ENCODE results near the gene EVL. TPM values are rescaled to one million over a fixed set of nuclear protein-coding genes. Genes with fewer than 3 reads are reported as not detected.
"Not testable (repeated sequence)": the region's sequence is repeated elsewhere in the genome, so short reads cannot be mapped to it uniquely, and the experiment has no call there.

Gene EVL
- total RNA-seq, 2 donors from 2014 or later = 42.5 to 98.4 TPM

GRCh38 chr14:100172811-100173210 is 107.6 kb downstream of the EVL start:
- no peaks in the 10 kb centered on the region for H3K36me3 ChIP-seq
- H3K27me3 ChIP-seq (replicated peaks; ENCODE audit: insufficient read depth) = no peaks in the 10 kb centered on the region
- H3K27ac ChIP-seq = no peak overlapping the region
- no peaks in the 10 kb centered on the region for H3K4me1 ChIP-seq (replicated peaks)
- no peaks in the 10 kb centered on the region for H3K9me3 ChIP-seq
- TF ChIP-seq POLR2AphosphoS5 (IDR thresholded peaks at IDR 0.05) = no peak
- no peak for TF ChIP-seq CTCF (IDR thresholded peaks at IDR 0.05)
- no peak for TF ChIP-seq POLR2A (IDR thresholded peaks at IDR 0.05)
- H3K4me3 ChIP-seq = no peak overlapping the region
- 84% methylated on average over 5 of the region's 5 CpGs for WGBS
- intact Hi-C loops (cut with DNase I) = no loop called here
- DNase-seq (ENCODE audit: low spot score) = no peak

GRCh38 chr14:100173353-100173752 is 108.1 kb downstream of the EVL start:
- Histone ChIP-seq H3K4me1 (replicated peaks) (no peaks in the 10 kb centered on the region), H3K36me3 (no peaks in the 10 kb centered on the region), H3K27me3 (replicated peaks; ENCODE audit: insufficient read depth) (no peaks in the 10 kb centered on the region), H3K27ac (no peak overlapping the region), H3K4me3 (no peak overlapping the region), H3K9me3 (no peaks in the 10 kb centered on the region)
- 76% methylated on average over 7 of the region's 7 CpGs for WGBS
- intact Hi-C loops (cut with DNase I) = no loop called here
- TF ChIP-seq CTCF (IDR thresholded peaks at IDR 0.05) = no peak
- no peak for TF ChIP-seq POLR2AphosphoS5 (IDR thresholded peaks at IDR 0.05)
- no peak for TF ChIP-seq POLR2A (IDR thresholded peaks at IDR 0.05)
- no peak for DNase-seq (ENCODE audit: low spot score)

GRCh38 chr14:100176811-100177327 is 111.6 kb downstream of the EVL start:
- TF ChIP-seq CTCF (IDR thresholded peaks at IDR 0.05) (no peak), POLR2A (IDR thresholded peaks at IDR 0.05) (no peak), POLR2AphosphoS5 (IDR thresholded peaks at IDR 0.05) (no peak)
- Histone ChIP-seq H3K27ac (no peak overlapping the region), H3K4me1 (replicated peaks) (no peaks in the 10 kb centered on the region), H3K27me3 (replicated peaks; ENCODE audit: insufficient read depth) (no peaks in the 10 kb centered on the region), H3K4me3 (no peak overlapping the region), H3K36me3 (no peaks in the 10 kb centered on the region), H3K9me3 (no peaks in the 10 kb centered on the region)
- intact Hi-C loops (cut with DNase I) = no loop called here
- no peak for DNase-seq (ENCODE audit: low spot score)
- WGBS = 72% methylated on average over 14 of the region's 14 CpGs

- WGBS = 96% methylated on average over 7 of the region's 7 CpGs
- intact Hi-C loops (cut with DNase I) = no loop called here
- Histone ChIP-seq H3K27ac (no peak overlapping the region), H3K27me3 (replicated peaks; ENCODE audit: insufficient read depth) (no peaks in the 10 kb centered on the region), H3K4me3 (no peak overlapping the region), H3K36me3 (no peaks in the 10 kb centered on the region), H3K9me3 (no peaks in the 10 kb centered on the region), H3K4me1 (replicated peaks) (no peaks in the 10 kb centered on the region)
- no peak for DNase-seq (ENCODE audit: low spot score)
- TF ChIP-seq POLR2A (IDR thresholded peaks at IDR 0.05) (no peak), CTCF (IDR thresholded peaks at IDR 0.05) (no peak), POLR2AphosphoS5 (IDR thresholded peaks at IDR 0.05) (no peak)
Observed at GRCh38 chr14:100178691-100179090, 113.5 kb downstream of the EVL start.

GRCh38 chr14:100180671-100181070 is 115.4 kb downstream of the EVL start:
- H3K9me3 ChIP-seq; intact Hi-C loops (cut with DNase I): not testable (repeated sequence)
- 91% methylated on average over 13 of the region's 30 CpGs for WGBS

GRCh38 chr14:100181876-100182551 is 116.8 kb downstream of the EVL start:
- DNase-seq (ENCODE audit: low spot score); H3K36me3 ChIP-seq; H3K4me1 ChIP-seq (replicated peaks); H3K4me3 ChIP-seq; H3K9me3 ChIP-seq; H3K27ac ChIP-seq; H3K27me3 ChIP-seq (replicated peaks; ENCODE audit: insufficient read depth); intact Hi-C loops (cut with DNase I): not testable (repeated sequence)
- WGBS = 85% methylated on average over 4 of the region's 4 CpGs

More at GRCh38 chr14:100180671-100181070, 115.4 kb downstream of the EVL start:
- H3K4me3 ChIP-seq; DNase-seq (ENCODE audit: low spot score); H3K36me3 ChIP-seq; H3K4me1 ChIP-seq (replicated peaks); H3K27me3 ChIP-seq (replicated peaks; ENCODE audit: insufficient read depth); H3K27ac ChIP-seq: not testable (repeated sequence)

Data from prostate gland (tissue), 2 donors.